Hepatocyte (in vitro differentiated cells): Measurements from ENCODE around the gene STK4. TPM values are rescaled to one million over a fixed set of nuclear protein-coding genes. Genes with fewer than 3 reads are reported as not detected.
"Not testable (repeated sequence)": the region's sequence is repeated elsewhere in the genome, so short reads cannot be mapped to it uniquely, and the experiment has no call there.

Experiments
- DNase-seq: peaks from one replicate; pipeline ENCODE4 v3.0.0-alpha.2; 2016; ENCODE audit warnings: low spot score
- H2AFZ ChIP-seq: fragments of 200-600 bp; sonication (generic); 2 replicates; pipeline ENCODE4 v1.6.0; 2016; ENCODE audit warnings: antibody characterized with exemption, mild to moderate bottlenecking
- H3K27ac ChIP-seq: fragments of 200-600 bp; sonication (generic); 2 replicates; pipeline ENCODE4 v1.5.1; 2016; ENCODE audit warnings: mild to moderate bottlenecking
- H3K27me3 ChIP-seq: fragments of 200-600 bp; sonication (generic); 2 replicates; pipeline ENCODE4 v1.6.1; 2016
- H3K36me3 ChIP-seq: fragments of 200-600 bp; sonication (generic); replicated peaks from 2 replicates; pipeline ENCODE4 v1.5.1; 2016; ENCODE audit warnings: low read depth; ENCODE audit not compliant: insufficient read depth
- H3K4me1 ChIP-seq: fragments of 200-600 bp; sonication (generic); 2 replicates; pipeline ENCODE4 v1.5.1; 2016; ENCODE audit warnings: mild to moderate bottlenecking, moderate library complexity; ENCODE audit not compliant: insufficient read depth
- H3K4me2 ChIP-seq: fragments of 200-600 bp; sonication (generic); 2 replicates; pipeline ENCODE4 v1.6.0; 2016
- H3K4me3 ChIP-seq: fragments of 200-600 bp; sonication (generic); 2 replicates; pipeline ENCODE4 v1.5.1; 2016; ENCODE audit warnings: mild to moderate bottlenecking
- H3K79me2 ChIP-seq: fragments of 200-600 bp; sonication (generic); 2 replicates; pipeline ENCODE4 v1.6.0; 2017; ENCODE audit warnings: mild to moderate bottlenecking
- H3K9me2 ChIP-seq: fragments of 200-600 bp; sonication (generic); replicated peaks from 2 replicates; pipeline ENCODE4 v1.6.0; 2017; ENCODE audit warnings: mild to moderate bottlenecking; ENCODE audit not compliant: insufficient read depth
- H3K9me3 ChIP-seq: fragments of 200-600 bp; sonication (generic); 2 replicates; pipeline ENCODE4 v1.5.1; 2016; ENCODE audit warnings: low read depth, mild to moderate bottlenecking
- H4K20me1 ChIP-seq: fragments of 200-600 bp; sonication (generic); 2 replicates; pipeline ENCODE4 v1.6.0; 2016; ENCODE audit warnings: mild to moderate bottlenecking; ENCODE audit not compliant: insufficient read depth, poor library complexity, severe bottlenecking
- EZH2 ChIP-seq: fragments of 200-600 bp; sonication (generic); IDR thresholded peaks from 2 replicates; pipeline ENCODE4 v1.6.1; 2016; ENCODE audit warnings: antibody characterized with exemption, mild to moderate bottlenecking, borderline replicate concordance
- EZH2phosphoT487 ChIP-seq: fragments of 200-600 bp; sonication (generic); IDR thresholded peaks from one replicate; pipeline ENCODE4 v1.6.1; 2018; ENCODE audit warnings: antibody characterized with exemption, mild to moderate bottlenecking, low read depth, moderate library complexity; ENCODE audit not compliant: unreplicated experiment, severe bottlenecking
- WGBS: methylation state at CpG from one replicate; pipeline ENCODE4 v1.1.6; 2016; ENCODE audit warnings: low lambda C conversion rate; ENCODE audit errors: missing lambda C conversion rate; 5-methylcytosine and 5-hydroxymethylcytosine counted together
- polyA plus RNA-seq: library from polyadenylated mRNA; unstranded; fragments of >200 nt; fragmentation: Nextera tagmentation; extraction: Ambion mirVana; gene quantifications from 2 replicates; pipeline ENCODE4 v1.2.1, GENCODE V29; 2016
- total RNA-seq: library from RNA; depleted of rRNA; stranded (reverse); fragments of >200 nt; gene quantifications from 2 replicates; pipeline ENCODE4 v1.2.3, GENCODE V29; 2014
- TF ChIP-seq, protein P1 (sequence below): fragments of 200-600 bp; sonication (generic); IDR thresholded peaks from 2 replicates; pipeline ENCODE4 v1.5.1; 2016; ENCODE audit warnings: antibody characterized with exemption, mild to moderate bottlenecking; ENCODE audit not compliant: poor library complexity

STK4 gene
- total and polyA plus RNA-seq, 2 experiments from 2014 or later = 11.4 to 16.5 TPM

GRCh38 chr20:45060294-45060693, 94.0 kb downstream of the STK4 start:
- WGBS = 67% methylated on average over 4 of the region's 4 CpGs
- H3K27ac ChIP-seq = no peak overlapping the region

GRCh38 chr20:45061244-45061643, 94.9 kb downstream of the STK4 start:
- no peak for DNase-seq
- H3K79me2 ChIP-seq = peaks cover 10% of the 10 kb centered on the region
- H3K36me3 ChIP-seq = no peaks in the 10 kb centered on the region
- TF ChIP-seq, protein P1, sequence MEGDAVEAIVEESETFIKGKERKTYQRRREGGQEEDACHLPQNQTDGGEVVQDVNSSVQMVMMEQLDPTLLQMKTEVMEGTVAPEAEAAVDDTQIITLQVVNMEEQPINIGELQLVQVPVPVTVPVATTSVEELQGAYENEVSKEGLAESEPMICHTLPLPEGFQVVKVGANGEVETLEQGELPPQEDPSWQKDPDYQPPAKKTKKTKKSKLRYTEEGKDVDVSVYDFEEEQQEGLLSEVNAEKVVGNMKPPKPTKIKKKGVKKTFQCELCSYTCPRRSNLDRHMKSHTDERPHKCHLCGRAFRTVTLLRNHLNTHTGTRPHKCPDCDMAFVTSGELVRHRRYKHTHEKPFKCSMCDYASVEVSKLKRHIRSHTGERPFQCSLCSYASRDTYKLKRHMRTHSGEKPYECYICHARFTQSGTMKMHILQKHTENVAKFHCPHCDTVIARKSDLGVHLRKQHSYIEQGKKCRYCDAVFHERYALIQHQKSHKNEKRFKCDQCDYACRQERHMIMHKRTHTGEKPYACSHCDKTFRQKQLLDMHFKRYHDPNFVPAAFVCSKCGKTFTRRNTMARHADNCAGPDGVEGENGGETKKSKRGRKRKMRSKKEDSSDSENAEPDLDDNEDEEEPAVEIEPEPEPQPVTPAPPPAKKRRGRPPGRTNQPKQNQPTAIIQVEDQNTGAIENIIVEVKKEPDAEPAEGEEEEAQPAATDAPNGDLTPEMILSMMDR = no peak
- no peak for TF ChIP-seq EZH2
- no peaks in the 10 kb centered on the region for H4K20me1 ChIP-seq
- no peak overlapping the region for H3K4me2 ChIP-seq
- H3K9me2 ChIP-seq = no peaks in the 10 kb centered on the region
- no peaks in the 10 kb centered on the region for H3K27me3 ChIP-seq
- no peak overlapping the region for H2AFZ ChIP-seq
- WGBS = 80% methylated on average over 4 of the region's 4 CpGs
- no peaks in the 10 kb centered on the region for H3K9me3 ChIP-seq
- H3K27ac ChIP-seq = no peak overlapping the region
- peaks cover under 1% of the 10 kb centered on the region for H3K4me1 ChIP-seq
- H3K4me3 ChIP-seq = no peak overlapping the region

More at GRCh38 chr20:45060294-45060693, 94.0 kb downstream of the STK4 start:
- no peaks in the 10 kb centered on the region for H4K20me1 ChIP-seq
- H3K9me2 ChIP-seq = no peaks in the 10 kb centered on the region
- H3K36me3 ChIP-seq = no peaks in the 10 kb centered on the region
- H2AFZ ChIP-seq = no peak overlapping the region
- DNase-seq = no peak
- no peak overlapping the region for H3K4me2 ChIP-seq
- no peaks in the 10 kb centered on the region for H3K27me3 ChIP-seq
- H3K4me3 ChIP-seq = no peak overlapping the region
- no peak for TF ChIP-seq EZH2
- TF ChIP-seq EZH2phosphoT487 = no peak
- TF ChIP-seq, protein P1 = no peak
- H3K79me2 ChIP-seq = peaks cover 3% of the 10 kb centered on the region
- no peaks in the 10 kb centered on the region for H3K4me1 ChIP-seq
- no peaks in the 10 kb centered on the region for H3K9me3 ChIP-seq

DNA sequence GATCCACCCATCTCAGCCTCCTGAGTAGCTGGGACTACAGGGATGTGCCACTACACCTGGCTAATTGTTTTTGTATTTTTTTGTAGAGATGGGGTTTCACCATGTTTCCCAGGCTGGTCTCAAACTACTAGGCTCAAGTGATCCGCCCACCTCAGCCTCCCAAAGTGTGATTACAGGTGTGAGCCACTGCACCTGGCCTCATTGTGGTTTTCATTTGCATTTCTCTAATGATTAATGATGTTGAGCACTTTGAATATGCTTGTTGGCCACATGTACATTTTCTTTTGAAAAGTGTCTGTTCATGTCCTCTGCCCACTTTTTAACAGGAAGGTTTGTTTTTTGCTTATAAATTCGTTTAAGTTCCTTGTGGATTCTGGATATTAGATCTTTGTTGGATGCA, 96.8 kb downstream of the STK4 start:
- H3K79me2 ChIP-seq = peaks cover 16% of the 10 kb centered on the region
- 87% methylated on average over 2 of the region's 2 CpGs for WGBS
- DNase-seq, H3K9me3 ChIP-seq, H3K27ac ChIP-seq, H2AFZ ChIP-seq, H3K4me3 ChIP-seq, H3K4me2 ChIP-seq, H3K9me2 ChIP-seq, H3K36me3 ChIP-seq, H3K4me1 ChIP-seq, H3K27me3 ChIP-seq, H4K20me1 ChIP-seq: not testable (repeated sequence)

GRCh38 chr20:45064812-45065211, 98.5 kb downstream of the STK4 start:
- H3K4me3 ChIP-seq = no peak overlapping the region
- H3K4me1 ChIP-seq = peaks cover 5% of the 10 kb centered on the region
- no peaks in the 10 kb centered on the region for H3K9me2 ChIP-seq
- no peak for DNase-seq
- H4K20me1 ChIP-seq = no peaks in the 10 kb centered on the region
- H3K27me3 ChIP-seq = no peaks in the 10 kb centered on the region
- H3K9me3 ChIP-seq = no peaks in the 10 kb centered on the region
- H2AFZ ChIP-seq = no peak overlapping the region
- H3K27ac ChIP-seq = no peak overlapping the region
- H3K36me3 ChIP-seq = no peaks in the 10 kb centered on the region
- H3K79me2 ChIP-seq = peaks cover 16% of the 10 kb centered on the region
- H3K4me2 ChIP-seq = no peak overlapping the region
- TF ChIP-seq EZH2phosphoT487 = no peak
- TF ChIP-seq EZH2 = no peak
- TF ChIP-seq, protein P1 = no peak
